IPS DF 4.7 (cell line): ENCODE measurements around the gene C2CD3.

Experiments used
- DNase-seq: peaks from one replicate; pipeline ENCODE4 v3.0.0-alpha.2; 2013; ENCODE audit warnings: low spot score; ENCODE audit errors: extremely low read depth

C2CD3 gene

GRCh38 chr11:74019104-74019738 is 151.6 kb downstream of the C2CD3 start:
- no peak for DNase-seq

- no peak for DNase-seq
These were observed 152.3 kb downstream of the C2CD3 start for GRCh38 chr11:74018331-74019005.

- DNase-seq: no peak
These were observed 153.2 kb downstream of the C2CD3 start for GRCh38 chr11:74017631-74018030.

GRCh38 chr11:74015919-74016684 is 154.7 kb downstream of the C2CD3 start:
- DNase-seq: no peak

GRCh38 chr11:74014880-74015279 is 155.9 kb downstream of the C2CD3 start:
- no peak for DNase-seq

- DNase-seq: no peak
These were observed 157.7 kb downstream of the C2CD3 start for GRCh38 chr11:74013141-74013540.

- DNase-seq: no peak
These were observed 158.6 kb downstream of the C2CD3 start for GRCh38 chr11:74012074-74012809.

- DNase-seq: no peak
These were observed 159.3 kb downstream of the C2CD3 start for GRCh38 chr11:74011360-74012073.

- no peak for DNase-seq
These were observed 160.2 kb downstream of the C2CD3 start for GRCh38 chr11:74010306-74011300.

- no peak for DNase-seq
These were observed 161.0 kb downstream of the C2CD3 start for GRCh38 chr11:74009675-74010305.

- DNase-seq: no peak
These were observed 161.6 kb downstream of the C2CD3 start for GRCh38 chr11:74009230-74009547.

- DNase-seq: no peak
These were observed 162.2 kb downstream of the C2CD3 start, which contains the start of gene UCP3 for GRCh38 chr11:74008373-74009229. Gene UCP3 (minus strand): TSS chr11:74009085. CDS start chr11:74007042, 2,043 bp downstream.

- DNase-seq: no peak
These were observed 163.0 kb downstream of the C2CD3 start for GRCh38 chr11:74007691-74008372.

GRCh38 chr11:74006743-74007304 is 164.0 kb downstream of the C2CD3 start:
- DNase-seq: no peak

- no peak for DNase-seq
These were observed 164.9 kb downstream of the C2CD3 start for GRCh38 chr11:74005721-74006517.

- DNase-seq: no peak
These were observed 165.8 kb downstream of the C2CD3 start for GRCh38 chr11:74004759-74005615.
